Activated naive CD4-positive, alpha-beta T cell treated with Interleukin-2 at 50 U/mL for 16 hours (primary cell): ENCODE data around the gene GNAT3.

Experiments
- DNase-seq: peaks from one replicate; pipeline ENCODE4 v3.0.0-alpha.2; 2020

The GNAT3 gene

DNA sequence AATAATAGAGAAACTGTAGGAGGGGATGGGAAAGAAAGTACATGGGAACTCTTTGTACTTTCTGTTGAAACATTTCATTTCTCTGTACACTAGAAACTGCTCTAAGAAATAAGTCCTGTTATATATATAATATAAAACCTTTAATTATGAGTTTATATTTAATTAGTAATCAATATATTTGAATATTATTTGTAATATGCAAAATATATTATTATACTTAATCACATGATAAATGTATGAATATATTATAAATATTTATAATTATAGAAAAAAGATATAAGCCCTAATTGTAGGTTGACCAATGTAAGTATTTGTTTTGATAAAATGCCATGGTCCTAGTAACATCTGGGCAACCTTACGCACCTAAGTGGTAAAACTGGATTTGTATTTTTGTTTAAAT, 51.0 kb downstream of the GNAT3 start:
- DNase-seq: no peak

DNA sequence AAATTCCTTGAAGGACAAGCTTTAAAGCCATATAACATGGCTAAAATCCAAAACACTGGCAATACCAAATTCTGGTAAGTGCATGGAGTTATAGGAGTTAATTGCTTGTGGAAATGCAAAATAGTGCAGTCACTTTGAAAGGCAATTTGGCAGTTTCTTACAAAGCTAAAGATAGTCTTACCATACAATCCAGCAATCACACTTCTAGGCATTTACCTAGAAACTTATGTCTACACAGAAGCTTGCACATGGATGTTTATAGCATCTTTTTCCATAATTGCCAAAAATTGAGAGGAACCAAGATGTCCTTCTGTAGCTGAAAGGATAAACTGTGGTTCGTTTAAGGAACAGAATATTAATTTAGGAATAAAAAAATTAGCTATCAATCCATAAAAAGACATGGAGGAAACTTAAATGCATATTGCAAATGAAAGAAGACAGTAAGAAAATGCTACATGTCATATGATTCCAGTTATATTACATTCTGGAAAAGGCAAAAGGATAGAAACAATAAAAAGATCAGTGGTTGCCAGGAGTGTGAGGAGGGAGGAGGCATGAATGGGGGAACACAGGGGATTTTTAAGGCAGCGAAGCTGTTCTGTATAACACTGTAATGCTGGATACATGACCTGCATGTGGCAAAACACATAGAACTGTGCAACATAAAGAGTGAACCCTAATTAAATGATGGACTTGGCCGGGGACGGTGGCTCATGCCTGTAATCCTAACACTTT, 51.9 kb downstream of the GNAT3 start:
- DNase-seq: no peak

DNA sequence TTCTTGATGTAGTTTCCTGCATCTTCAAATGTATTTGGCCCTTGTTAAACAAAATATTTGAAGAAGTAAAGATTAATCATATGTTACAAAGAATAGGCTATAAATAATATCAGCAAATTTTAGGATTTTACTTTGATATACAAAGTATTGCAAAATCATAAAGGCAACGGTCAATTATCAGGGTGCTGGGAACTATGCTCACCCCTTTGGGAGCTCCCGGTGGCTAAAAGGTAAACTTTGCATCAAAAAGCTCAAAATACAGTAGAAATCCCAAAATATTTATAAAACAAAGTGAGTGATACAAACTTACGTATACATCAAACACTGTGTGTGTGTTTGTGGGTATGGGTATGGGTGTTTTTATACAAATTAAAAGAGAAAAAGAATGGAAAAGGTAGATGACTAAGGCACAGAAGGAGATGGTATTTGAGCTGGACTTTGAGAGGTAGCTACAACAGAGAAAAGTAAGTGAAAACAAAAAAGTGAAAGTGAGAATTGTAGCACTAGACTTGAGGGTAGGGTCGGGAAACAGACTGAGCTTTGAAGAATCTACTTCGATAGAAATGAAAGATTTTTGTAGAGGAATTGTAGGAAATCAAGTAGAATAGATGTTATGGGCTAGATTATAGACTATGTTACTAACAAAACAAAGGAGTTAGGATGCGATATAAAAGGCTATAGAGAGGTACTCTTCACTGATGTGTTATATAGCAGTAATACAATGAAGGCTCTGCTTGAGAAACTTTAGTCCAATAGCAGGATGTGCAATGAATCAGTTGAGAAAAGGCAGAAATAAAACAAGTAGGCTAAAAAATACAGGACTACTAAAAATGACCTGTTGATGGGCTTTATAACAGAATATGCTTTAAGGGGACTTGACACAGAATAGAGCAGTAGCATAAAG, 52.8 kb downstream of the GNAT3 start:
- no peak for DNase-seq

GRCh38 chr7:80453699-80454340, 58.0 kb downstream of the GNAT3 start:
- DNase-seq: no peak

DNA sequence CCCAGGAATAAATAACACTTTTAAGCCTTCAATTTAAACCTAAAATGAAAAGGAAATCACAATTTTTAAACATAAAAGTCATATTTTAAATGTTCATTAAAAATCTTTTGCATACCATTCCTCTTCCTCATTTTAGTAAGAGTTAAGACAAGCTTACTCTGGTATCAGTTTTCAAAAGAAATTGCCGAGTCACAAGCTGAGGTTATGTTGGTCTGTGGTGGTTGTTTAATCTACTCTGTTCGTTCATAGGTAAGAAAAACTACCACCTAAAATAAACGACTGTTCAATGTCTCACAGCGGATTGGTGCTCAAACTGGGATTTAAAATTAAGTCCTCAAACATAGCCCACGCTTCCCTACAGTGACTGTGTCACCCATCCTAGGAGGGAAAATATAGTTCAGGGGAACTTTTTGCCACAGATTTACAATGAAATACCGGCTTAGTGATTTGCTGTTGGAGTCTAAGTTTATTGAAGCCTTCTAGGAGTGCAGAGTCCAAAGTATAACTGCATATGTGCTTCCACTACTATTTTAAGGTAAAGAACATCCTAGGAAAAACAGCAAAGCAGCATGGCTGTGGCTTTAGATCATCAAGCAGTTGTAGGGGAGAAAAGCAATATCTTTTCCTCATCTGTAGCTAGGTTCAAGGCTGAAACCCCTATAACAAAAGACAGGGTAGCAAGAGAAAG, 61.1 kb downstream of the GNAT3 start:
- DNase-seq: no peak

- no peak for DNase-seq
These were observed 62.0 kb downstream of the GNAT3 start for GRCh38 chr7:80449836-80450235.

DNA sequence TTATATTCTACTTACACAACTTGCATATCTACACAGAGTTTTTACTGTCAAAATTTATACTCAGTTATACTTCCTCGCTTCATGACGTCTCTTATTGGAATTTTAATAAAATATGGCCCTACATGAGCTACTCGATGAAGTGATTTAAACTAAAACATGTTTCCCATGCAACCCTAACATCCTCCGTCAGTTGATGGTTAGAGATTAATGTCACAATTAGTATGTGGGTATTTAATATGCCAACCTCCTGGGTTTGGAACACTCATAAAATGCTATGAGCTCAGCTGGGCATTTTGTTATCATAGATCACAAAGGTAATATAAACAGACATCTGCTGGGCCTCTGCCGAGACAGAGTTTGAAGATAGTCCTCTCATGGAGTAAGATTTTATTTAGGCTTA, 66.5 kb downstream of the GNAT3 start:
- no peak for DNase-seq

DNA sequence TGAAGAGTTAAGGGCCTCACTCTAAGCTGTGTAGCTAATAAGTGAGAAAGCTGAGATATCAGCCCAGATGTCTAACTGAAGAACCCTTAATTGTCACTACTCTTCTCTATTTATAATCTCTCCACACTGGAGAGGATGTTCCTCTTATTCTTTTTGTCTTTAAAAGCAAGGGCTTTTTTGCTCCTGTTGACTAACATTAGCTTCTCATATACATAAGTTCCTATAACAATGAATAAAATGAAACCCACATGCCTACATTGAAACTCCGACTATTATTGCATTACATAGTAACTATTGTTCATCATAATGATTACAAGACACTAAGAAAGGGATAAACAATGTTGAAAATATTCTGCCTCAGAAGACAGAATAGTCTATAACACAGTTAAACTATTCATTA, 67.1 kb downstream of the GNAT3 start:
- DNase-seq: no peak

- no peak for DNase-seq
These were observed 68.5 kb downstream of the GNAT3 start for GRCh38 chr7:80443325-80443724.

DNA sequence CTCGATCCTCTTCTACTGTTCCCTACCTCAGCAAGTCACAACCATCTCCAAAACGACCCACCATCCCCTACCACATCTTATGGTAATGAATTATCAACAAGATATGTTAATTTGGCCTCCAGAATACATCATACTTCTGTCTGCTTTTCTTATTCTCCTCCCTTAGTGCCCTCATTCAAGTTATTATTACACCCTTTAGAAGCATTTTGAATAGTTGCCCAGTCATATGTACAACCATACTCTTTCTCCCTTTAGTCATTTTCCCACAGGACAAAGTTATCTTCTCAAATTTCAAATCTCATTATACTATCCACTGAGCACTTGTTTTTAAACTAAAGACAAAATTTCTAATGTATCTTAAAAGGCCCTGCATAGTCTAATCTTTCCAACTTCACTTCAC, 71.0 kb downstream of the GNAT3 start:
- DNase-seq: no peak

- no peak for DNase-seq
These were observed 71.7 kb downstream of the GNAT3 start for GRCh38 chr7:80439894-80440821.

GRCh38 chr7:80435521-80435920, 76.3 kb downstream of the GNAT3 start:
- DNase-seq: no peak

DNA sequence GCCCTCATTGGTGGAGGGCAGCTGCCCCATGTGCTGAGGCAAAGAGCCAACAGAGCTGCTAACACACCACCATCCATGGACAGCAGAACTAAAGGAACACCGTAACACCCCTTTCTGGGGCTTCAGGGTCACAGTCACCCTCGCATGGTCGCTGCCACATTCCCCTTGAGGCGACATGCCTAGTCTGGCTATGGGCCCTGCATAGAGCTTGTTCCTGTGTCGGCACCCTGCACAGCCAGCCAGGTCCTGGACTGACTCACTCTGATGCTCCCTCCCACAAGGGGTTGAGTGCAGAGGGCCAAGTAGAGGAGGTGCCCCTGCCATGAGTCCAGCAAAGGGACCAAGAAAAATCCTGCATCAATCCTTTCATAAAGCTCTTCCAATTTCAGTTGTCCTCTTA, 77.8 kb downstream of the GNAT3 start:
- DNase-seq: no peak

GRCh38 chr7:80432166-80432565, 79.7 kb downstream of the GNAT3 start:
- DNase-seq: no peak

GRCh38 chr7:80429181-80429580, 82.7 kb downstream of the GNAT3 start:
- DNase-seq: no peak

- DNase-seq: no peak
These were observed 83.5 kb downstream of the GNAT3 start for GRCh38 chr7:80428161-80429054.

DNA sequence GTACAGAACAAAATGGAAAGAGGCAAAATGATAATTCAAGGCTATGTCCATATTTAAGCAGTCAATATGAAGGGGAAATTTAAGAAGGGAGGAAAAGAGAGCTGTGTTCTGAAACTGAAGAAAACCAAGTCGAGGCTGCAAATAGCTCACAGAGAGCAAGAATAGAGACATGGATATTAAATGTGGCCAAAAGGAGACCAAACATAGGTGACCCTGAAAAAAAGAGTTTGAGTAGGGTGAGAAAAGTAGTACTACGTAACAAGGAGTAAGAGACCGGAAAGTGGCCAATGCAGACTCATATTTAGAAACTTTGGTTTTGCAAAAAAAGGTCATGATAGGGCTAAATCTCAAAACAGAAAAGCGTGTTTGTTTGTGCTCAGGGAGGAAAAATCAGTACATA, 84.6 kb downstream of the GNAT3 start:
- DNase-seq: no peak

- DNase-seq: no peak
These were observed 91.0 kb downstream of the GNAT3 start for GRCh38 chr7:80420876-80421275.

GRCh38 chr7:80417211-80417793, 94.6 kb downstream of the GNAT3 start:
- DNase-seq: no peak

GRCh38 chr7:80415522-80415921, 96.3 kb downstream of the GNAT3 start:
- DNase-seq: no peak

- no peak for DNase-seq
These were observed 96.8 kb downstream of the GNAT3 start for GRCh38 chr7:80415114-80415513.
